ENCODE measurements around the gene SAMD4B. TPM values are rescaled to one million over a fixed set of nuclear protein-coding genes. Genes with fewer than 3 reads are reported as not detected.

Gene SAMD4B
- total and polyA plus RNA-seq, 10 of the 15 experiments (the other 5 are each of a cell fraction or from before 2014, with no cell fraction given): 2.4 to 43.3 (median 23.9) TPM

DNA sequence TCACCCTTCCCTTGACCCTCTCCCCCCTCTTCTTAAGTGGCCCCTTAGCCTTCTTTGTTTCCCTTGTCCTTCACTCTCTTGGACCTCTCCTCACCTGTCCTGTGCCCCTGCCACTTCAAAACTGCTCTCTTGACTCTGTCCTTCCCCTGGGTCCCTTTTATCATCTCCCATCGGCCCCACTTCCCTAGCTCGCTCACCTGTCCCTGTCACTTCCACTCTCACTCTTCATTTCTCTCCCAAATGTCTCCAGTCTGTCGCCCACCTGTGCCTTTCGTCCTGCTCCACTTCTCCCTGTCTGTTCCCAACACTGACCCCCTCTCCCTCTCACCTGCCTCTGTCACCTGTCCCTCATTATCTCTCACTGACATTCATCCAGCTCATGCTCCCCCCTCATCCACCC lies 45.3 kb upstream of the SAMD4B start:
- POLR2A ChIA-PET: no interaction called here
- BruUV-seq (replicated peaks): no TSS peak
- RAD21 ChIA-PET (ENCODE audit: unreplicated experiment): no interaction called here
- Histone ChIP-seq H3K79me2 (ENCODE audit: control insufficient read depth, insufficient read depth, low read length) (no peaks in the 10 kb centered on the region), H3K27ac (ENCODE audit: control insufficient read depth, insufficient read depth) (no peak overlapping the region), H3K36me3 (ENCODE audit: control insufficient read depth in 2 of 2, insufficient read depth in 2 of 2, low read length in 1 of 2) (no peaks in the 10 kb centered on the region), H4K20me1 (ENCODE audit: control insufficient read depth, insufficient read depth) (no peaks in the 10 kb centered on the region), H3K9me3 (replicated peaks; ENCODE audit: control insufficient read depth, insufficient read depth, low read length) (no peaks in the 10 kb centered on the region), H3K4me1 (ENCODE audit: control insufficient read depth, insufficient read depth, low read length) (no peaks in the 10 kb centered on the region), H2AFZ (ENCODE audit: control insufficient read depth, low read depth, low read length) (no peak overlapping the region), H3K27me3 (replicated peaks in 1 of 2; ENCODE audit: control insufficient read depth in 2 of 2, insufficient read depth in 2 of 2, low read length in 1 of 2) (no peaks in the 10 kb centered on the region), H3K9ac (ENCODE audit: control insufficient read depth, insufficient read depth, low read length) (no peak overlapping the region), H3K4me2 (ENCODE audit: control insufficient read depth, insufficient read depth) (no peak overlapping the region), H3K4me3 (no peak overlapping the region)
- in situ Hi-C loops (cut with MboI): no loop called here
- no peak for DNase-seq (ENCODE audit: low read depth, low spot score)
- no peak for TF ChIP-seq ZNF622 (IDR thresholded peaks at IDR 0.05)
- TF ChIP-seq RAD51 (IDR thresholded peaks at IDR 0.05): no peak
- no peak for TF ChIP-seq SRF (IDR thresholded peaks at IDR 0.05; ENCODE audit: low read depth in 2 of 2, low read length in 2 of 2)
- no peak for TF ChIP-seq FOS (IDR thresholded peaks at IDR 0.05; ENCODE audit: borderline replicate concordance, extremely low read depth, insufficient read length)
- TF ChIP-seq, protein P1, sequence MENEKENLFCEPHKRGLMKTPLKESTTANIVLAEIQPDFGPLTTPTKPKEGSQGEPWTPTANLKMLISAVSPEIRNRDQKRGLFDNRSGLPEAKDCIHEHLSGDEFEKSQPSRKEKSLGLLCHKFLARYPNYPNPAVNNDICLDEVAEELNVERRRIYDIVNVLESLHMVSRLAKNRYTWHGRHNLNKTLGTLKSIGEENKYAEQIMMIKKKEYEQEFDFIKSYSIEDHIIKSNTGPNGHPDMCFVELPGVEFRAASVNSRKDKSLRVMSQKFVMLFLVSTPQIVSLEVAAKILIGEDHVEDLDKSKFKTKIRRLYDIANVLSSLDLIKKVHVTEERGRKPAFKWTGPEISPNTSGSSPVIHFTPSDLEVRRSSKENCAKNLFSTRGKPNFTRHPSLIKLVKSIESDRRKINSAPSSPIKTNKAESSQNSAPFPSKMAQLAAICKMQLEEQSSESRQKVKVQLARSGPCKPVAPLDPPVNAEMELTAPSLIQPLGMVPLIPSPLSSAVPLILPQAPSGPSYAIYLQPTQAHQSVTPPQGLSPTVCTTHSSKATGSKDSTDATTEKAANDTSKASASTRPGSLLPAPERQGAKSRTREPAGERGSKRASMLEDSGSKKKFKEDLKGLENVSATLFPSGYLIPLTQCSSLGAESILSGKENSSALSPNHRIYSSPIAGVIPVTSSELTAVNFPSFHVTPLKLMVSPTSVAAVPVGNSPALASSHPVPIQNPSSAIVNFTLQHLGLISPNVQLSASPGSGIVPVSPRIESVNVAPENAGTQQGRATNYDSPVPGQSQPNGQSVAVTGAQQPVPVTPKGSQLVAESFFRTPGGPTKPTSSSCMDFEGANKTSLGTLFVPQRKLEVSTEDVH (IDR thresholded peaks at IDR 0.05; ENCODE audit: low read depth, partially characterized antibody): no peak
- no peak for TF ChIP-seq SREBF1 (IDR thresholded peaks at IDR 0.05; ENCODE audit: low read length)
- no peak for TF ChIP-seq NFIC (IDR thresholded peaks at IDR 0.05; ENCODE audit: low read depth, low read length)
- FAIRE-seq: no peak
- intact Hi-C loops (cut with micrococcal nuclease; ENCODE audit: unreplicated experiment): no loop called here
- SMC1A ChIA-PET (ENCODE audit: uncharacterized antibody, unreplicated experiment): no interaction called here
- CTCF ChIA-PET: interaction anchor here (1.1 kb wide), 1 partner anchor 286 kb away, joined by 3 read pairs; no protein-coding TSS in a partner anchor
- WGBS (ENCODE audit: insufficient coverage, insufficient replicate concordance, low lambda C conversion rate, missing lambda C conversion rate): 0% methylated on average over 3 of the region's 4 CpGs
- ATAC-seq: no peak
